Spleen (tissue), 7 donors: Measurements from ENCODE around the gene FEZ2.

Source experiments
- CTCF ChIP-seq, 11 experiments: fragments of 200-600 bp in 7 of 11; fragments of 450-650 bp in 4 of 11; sonication (generic) in 4 of 11; IDR thresholded peaks in 8 of 11; conservative IDR thresholded peaks in 3 of 11; 1 replicate in 7 of 11; 2 replicates in 4 of 11; pipeline versions ENCODE4 v1.4.0 to v1.8.0; 2016 to 2021; ENCODE audit warnings: antibody characterized with exemption in 11 of 11, inconsistent platforms in 4 of 11, mild to moderate bottlenecking in 1 of 11
- POLR2A ChIP-seq, 3 donors: fragments of 450-650 bp; IDR thresholded peaks; one replicate each; pipeline ENCODE4 v1.5.1; 2017; ENCODE audit warnings: antibody characterized with exemption in 3 of 3, mild to moderate bottlenecking in 1 of 3
- donor health status: DM: no; HTN: no; CAD: no; lungs with moderate emphysema.
- donor health status: DM: no; HTN: no; CAD: no.
- donor health status: DM: no; HTN: no; CAD: no.

GRCh38 chr2:36579297-36579664 lies 18.7 kb downstream of the FEZ2 start:
- TF ChIP-seq CTCF (IDR thresholded peaks at IDR 0.05 in 8 of 11, conservative IDR thresholded peaks at IDR 0.05 in 3 of 11) (no peak), POLR2A (IDR thresholded peaks at IDR 0.05) (no peak)
